GM21390 (cell line): ENCODE results near the gene DNM3.
A peak's percentile ranks its signal among the peaks of the same experiment; 100 is the strongest.

Experiments
- ATAC-seq: cut with Tn5 transposase; IDR thresholded peaks from one replicate; pipeline ENCODE4 v1.9.1; 2021; ENCODE audit not compliant: unreplicated experiment

The DNM3 gene

GRCh38 chr1:172443666-172444453 lies 602.6 kb downstream of the DNM3 start, which contains the start of gene PIGC:
Gene PIGC (minus strand): TSS chr1:172444069. CDS start chr1:172442622, 1,447 bp downstream.
- peak; percentile 99 for ATAC-seq

GRCh38 chr1:172446547-172446946 lies 605.2 kb downstream of the DNM3 start:
- no peak for ATAC-seq

GRCh38 chr1:172447641-172448040 lies 606.3 kb downstream of the DNM3 start:
- no peak for ATAC-seq

- no peak for ATAC-seq
Measured at GRCh38 chr1:172448995-172449584, 607.8 kb downstream of the DNM3 start.

- ATAC-seq, result peak; percentile 92
Measured at GRCh38 chr1:172449585-172450523, 608.6 kb downstream of the DNM3 start.

- ATAC-seq, result no peak
Measured at GRCh38 chr1:172450524-172450885, 609.2 kb downstream of the DNM3 start.

GRCh38 chr1:172451002-172451443 lies 609.7 kb downstream of the DNM3 start:
- ATAC-seq, result no peak

GRCh38 chr1:172452536-172453152 lies 611.3 kb downstream of the DNM3 start:
- no peak for ATAC-seq

- ATAC-seq, result no peak
Measured at GRCh38 chr1:172453153-172453545, 611.9 kb downstream of the DNM3 start.

GRCh38 chr1:172453607-172454006 lies 612.3 kb downstream of the DNM3 start:
- ATAC-seq, result no peak

- ATAC-seq, result no peak
Measured at GRCh38 chr1:172455451-172455850, 614.2 kb downstream of the DNM3 start.

GRCh38 chr1:172456344-172456769 lies 615.1 kb downstream of the DNM3 start:
- ATAC-seq, result no peak

GRCh38 chr1:172457479-172458130 lies 616.3 kb downstream of the DNM3 start:
- ATAC-seq, result no peak

GRCh38 chr1:172460177-172460576 lies 618.9 kb downstream of the DNM3 start:
- ATAC-seq, result no peak

- ATAC-seq, result no peak
Measured at GRCh38 chr1:172460887-172461315, 619.6 kb downstream of the DNM3 start.
